IMR-90 (cell line): Measurements from ENCODE around the gene ZBTB7B.

Experiments
- CEBPB ChIP-seq: IDR thresholded peaks from 2 replicates; pipeline ENCODE4 v1.6.1; 2012; ENCODE audit warnings: low read depth, low read length, improper control_type of control experiment
- ELK1 ChIP-seq: fragments of 150-350 bp; IDR thresholded peaks from 2 replicates; pipeline ENCODE4 v1.6.1; 2016; ENCODE audit warnings: low read depth, mild to moderate bottlenecking, low read length, moderate library complexity, borderline replicate concordance
- POLR2A ChIP-seq: IDR thresholded peaks from 2 replicates; pipeline ENCODE4 v1.6.1; 2012; ENCODE audit warnings: mild to moderate bottlenecking, low read depth, low read length
- RAD21 ChIP-seq: IDR thresholded peaks from 2 replicates; pipeline ENCODE4 v1.6.1; 2012; ENCODE audit warnings: low read length, improper control_type of control experiment
- RFX5 ChIP-seq: IDR thresholded peaks from 2 replicates; pipeline ENCODE4 v1.8.0; 2012; ENCODE audit warnings: low read depth, mild to moderate bottlenecking, low read length, moderate library complexity
- TF ChIP-seq, protein P1 (sequence below): conservative IDR thresholded peaks from 2 replicates; pipeline ENCODE4 v1.5.1; 2012; ENCODE audit warnings: mild to moderate bottlenecking, low read depth, low read length, improper control_type of control experiment

DNA sequence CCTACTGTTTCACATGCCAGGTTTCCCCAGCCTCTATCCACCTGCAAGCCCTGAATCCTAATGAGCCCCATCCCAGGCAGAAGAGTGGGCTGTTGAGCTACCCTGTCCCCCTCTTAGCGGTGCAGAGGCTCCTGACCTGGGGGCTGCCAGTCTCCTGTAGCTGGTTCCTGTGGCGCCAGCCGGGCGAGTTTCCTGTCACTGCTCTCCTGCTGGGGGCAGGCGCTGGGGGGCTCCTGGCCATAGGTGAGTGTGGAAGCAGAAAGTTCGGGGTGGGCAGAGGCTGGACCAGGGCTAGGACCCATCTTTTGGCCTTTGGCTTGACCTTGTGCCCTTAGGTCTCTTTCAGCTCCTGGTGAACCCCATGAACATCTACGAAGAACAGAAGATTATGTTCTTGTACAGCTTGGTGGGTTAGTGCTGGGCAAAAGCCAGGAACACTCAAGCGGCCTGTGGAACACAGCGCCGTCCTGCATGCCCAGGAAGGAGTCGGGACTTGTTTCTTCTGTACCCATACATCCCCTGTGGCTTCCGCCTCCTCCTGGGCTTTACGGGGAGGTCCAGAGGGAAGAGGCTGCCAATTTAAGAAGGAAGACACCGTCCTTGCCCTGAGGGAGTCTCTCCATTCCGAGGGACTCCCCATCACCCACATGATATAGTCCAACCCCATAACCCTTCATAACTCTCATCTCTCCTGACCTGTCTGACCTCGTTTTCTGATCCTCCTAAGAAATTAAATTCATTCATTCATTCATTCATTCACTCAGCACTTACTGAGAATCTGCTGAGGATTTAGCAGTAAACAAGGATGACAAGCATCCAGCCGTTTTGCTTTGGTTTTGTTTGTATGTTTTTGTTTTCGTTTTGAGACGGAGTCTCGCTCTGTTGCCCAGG is 32.0 kb downstream of the ZBTB7B start:
- no peak for TF ChIP-seq ELK1
- TF ChIP-seq RAD21 = no peak
- TF ChIP-seq CEBPB = no peak
- no peak for TF ChIP-seq POLR2A
- TF ChIP-seq, protein P1, sequence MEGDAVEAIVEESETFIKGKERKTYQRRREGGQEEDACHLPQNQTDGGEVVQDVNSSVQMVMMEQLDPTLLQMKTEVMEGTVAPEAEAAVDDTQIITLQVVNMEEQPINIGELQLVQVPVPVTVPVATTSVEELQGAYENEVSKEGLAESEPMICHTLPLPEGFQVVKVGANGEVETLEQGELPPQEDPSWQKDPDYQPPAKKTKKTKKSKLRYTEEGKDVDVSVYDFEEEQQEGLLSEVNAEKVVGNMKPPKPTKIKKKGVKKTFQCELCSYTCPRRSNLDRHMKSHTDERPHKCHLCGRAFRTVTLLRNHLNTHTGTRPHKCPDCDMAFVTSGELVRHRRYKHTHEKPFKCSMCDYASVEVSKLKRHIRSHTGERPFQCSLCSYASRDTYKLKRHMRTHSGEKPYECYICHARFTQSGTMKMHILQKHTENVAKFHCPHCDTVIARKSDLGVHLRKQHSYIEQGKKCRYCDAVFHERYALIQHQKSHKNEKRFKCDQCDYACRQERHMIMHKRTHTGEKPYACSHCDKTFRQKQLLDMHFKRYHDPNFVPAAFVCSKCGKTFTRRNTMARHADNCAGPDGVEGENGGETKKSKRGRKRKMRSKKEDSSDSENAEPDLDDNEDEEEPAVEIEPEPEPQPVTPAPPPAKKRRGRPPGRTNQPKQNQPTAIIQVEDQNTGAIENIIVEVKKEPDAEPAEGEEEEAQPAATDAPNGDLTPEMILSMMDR = no peak
- TF ChIP-seq RFX5 = no peak
